Activated CD4-positive, alpha-beta T cell treated with anti-CD3 and anti-CD28 coated beads, Interleukin-2, amount 50 U/mL, for 24 hours (primary cell): ENCODE measurements around the gene CCDC40.
"Not testable (repeated sequence)": the region's sequence is repeated elsewhere in the genome, so short reads cannot be mapped to it uniquely, and the experiment has no call there.

Experiments
- DNase-seq, 2 donors: peaks; one replicate each; pipeline ENCODE4 v3.0.0-alpha.2; 2020; ENCODE audit warnings: low read depth in 1 of 2, low spot score in 1 of 2

CCDC40 gene

DNA sequence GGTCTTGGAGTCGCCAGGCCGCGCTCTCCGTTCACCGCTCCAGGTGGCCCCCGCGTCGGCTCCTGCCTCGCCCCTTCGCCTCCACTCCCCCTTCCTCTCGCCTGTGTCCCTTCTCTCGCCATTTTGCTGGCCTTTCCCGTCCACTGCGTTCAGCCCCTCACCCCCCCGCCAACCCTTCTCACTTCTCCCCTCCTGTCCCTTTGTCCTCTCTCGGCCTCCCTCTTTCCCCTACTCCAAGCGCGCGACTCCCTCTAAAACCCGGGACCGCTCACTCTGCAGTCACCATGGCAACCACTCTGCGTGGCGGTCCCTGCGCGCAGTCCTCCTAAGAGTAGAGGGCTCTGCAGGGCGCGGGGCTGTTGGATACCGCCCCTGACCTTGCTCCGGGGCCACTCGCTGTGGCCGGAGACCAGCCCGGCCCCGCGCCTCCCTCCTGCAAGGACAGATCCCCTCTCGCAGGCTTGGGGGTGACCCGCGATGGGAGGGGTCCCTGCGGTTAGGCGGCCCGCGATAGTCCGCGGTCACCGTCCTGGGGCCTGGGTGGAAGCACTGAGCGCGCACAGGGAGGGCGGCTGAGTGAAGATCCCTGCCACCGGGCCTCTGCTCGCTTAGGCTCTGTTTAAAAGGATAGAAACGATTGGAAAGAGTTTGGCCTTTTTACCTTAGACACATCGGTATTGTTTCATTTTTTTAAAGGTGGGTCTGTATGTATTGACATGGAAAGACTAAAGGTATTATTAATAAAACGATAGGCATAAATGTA is 454 bp downstream of the CCDC40 start:
- DNase-seq, result no peak

DNA sequence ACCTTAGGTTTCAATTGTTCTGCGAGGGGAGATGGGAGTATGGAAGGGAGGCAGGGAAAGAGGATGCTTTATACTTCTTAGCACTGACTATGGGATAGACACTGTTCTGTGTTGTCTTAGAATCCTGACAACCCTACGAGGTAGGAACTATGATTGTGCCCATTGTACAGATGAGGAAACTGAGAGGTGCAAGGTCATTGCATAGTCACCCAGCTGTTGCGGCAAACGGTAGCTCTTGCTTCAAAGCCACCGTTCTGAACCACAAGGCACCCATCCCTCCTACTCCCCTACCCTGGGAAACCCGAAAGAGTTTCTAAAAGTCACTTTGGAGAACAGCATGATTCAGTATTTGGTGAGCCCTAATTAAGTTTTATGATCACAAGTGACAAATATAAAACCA is 7.5 kb downstream of the CCDC40 start:
- no peak for DNase-seq

GRCh38 chr17:80045703-80046102 is 9.3 kb downstream of the CCDC40 start:
- no peak for DNase-seq

GRCh38 chr17:80046709-80047108 is 10.3 kb downstream of the CCDC40 start:
- DNase-seq, result not testable (repeated sequence)

DNA sequence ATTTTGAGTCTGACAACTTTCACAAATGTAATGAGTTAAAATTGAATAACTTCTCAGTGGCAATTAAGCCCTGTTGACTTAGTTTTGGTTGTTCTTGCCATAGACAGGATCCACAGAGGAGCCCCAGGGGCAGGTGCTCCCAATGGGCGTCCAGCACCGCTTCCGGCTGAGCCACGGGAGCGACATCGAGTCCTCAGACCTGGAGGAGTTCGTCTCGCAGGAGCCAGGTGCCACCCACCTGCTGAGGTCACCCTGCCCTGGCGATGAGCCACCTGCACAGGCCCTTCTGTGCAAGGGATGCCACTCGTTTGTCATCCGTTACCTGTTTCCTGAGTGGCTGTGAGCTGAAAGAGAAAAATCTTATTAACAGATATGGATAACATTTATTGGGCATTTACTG is 10.7 kb downstream of the CCDC40 start:
- no peak for DNase-seq

DNA sequence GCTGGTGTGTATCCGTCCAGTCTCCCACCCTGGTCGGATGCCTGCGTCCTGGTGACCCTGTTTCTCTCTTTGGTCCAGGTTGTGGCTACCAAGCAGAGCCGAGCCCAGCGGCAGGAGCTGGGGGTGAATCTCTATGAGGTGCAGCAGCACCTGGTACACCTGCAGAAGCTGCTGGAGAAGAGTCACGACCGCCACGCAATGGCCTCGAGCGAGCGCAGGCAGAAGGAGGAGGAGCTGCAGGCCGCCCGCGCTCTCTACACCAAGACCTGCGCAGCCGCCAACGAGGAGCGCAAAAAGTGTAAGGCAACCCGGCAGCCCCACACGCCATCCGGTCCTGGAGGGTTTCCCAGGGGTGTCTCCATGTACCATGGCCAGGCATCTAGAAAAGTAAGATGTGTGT is 13.5 kb downstream of the CCDC40 start:
- DNase-seq, result no peak

- no peak for DNase-seq
Measured at GRCh38 chr17:80050706-80051105, 14.3 kb downstream of the CCDC40 start.

GRCh38 chr17:80051681-80052080 is 15.2 kb downstream of the CCDC40 start:
- no peak for DNase-seq

GRCh38 chr17:80053102-80053501 is 16.7 kb downstream of the CCDC40 start:
- no peak for DNase-seq

DNA sequence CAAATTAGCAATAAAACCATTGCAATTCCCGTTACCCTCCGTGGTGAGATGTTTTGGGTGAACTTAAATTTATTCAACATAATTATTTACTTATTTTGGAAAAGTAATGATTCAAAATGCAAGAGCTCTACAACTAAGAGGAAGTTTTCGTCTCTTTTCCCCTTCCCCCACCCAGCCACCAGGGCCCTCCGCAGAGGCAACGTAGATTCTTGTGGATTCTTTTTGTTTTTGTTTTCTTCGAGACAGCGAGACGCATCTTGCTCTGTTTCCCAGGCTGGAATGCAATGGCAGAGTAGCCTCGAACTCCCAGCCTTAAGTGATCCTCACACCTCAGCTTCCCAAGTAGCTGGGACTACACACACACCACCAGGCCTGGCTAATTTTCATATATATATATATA is 19.2 kb downstream of the CCDC40 start:
- DNase-seq, result no peak

GRCh38 chr17:80058311-80058955 is 22.0 kb downstream of the CCDC40 start:
- DNase-seq, result no peak

- no peak for DNase-seq
Measured at GRCh38 chr17:80060644-80061043, 24.2 kb downstream of the CCDC40 start.

DNA sequence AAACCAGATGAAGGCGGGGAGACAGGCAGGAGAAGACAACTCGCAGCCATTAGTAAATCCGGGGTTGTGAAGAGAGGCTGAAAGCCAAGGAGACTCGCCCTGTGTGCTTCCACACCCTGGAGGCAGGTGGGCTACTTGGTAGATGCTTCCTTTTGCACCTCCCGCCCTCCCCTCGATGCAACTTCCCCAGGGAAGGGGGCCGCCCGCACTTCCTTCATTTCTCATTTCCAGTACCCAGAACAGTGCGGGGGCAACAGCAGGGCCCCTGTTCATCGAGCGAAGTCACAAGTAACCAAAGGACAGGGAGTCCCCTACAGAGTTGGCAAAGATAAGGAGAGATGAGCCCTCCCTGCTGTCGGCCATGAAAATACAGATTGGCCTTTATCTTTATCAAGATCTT is 25.0 kb downstream of the CCDC40 start:
- no peak for DNase-seq

DNA sequence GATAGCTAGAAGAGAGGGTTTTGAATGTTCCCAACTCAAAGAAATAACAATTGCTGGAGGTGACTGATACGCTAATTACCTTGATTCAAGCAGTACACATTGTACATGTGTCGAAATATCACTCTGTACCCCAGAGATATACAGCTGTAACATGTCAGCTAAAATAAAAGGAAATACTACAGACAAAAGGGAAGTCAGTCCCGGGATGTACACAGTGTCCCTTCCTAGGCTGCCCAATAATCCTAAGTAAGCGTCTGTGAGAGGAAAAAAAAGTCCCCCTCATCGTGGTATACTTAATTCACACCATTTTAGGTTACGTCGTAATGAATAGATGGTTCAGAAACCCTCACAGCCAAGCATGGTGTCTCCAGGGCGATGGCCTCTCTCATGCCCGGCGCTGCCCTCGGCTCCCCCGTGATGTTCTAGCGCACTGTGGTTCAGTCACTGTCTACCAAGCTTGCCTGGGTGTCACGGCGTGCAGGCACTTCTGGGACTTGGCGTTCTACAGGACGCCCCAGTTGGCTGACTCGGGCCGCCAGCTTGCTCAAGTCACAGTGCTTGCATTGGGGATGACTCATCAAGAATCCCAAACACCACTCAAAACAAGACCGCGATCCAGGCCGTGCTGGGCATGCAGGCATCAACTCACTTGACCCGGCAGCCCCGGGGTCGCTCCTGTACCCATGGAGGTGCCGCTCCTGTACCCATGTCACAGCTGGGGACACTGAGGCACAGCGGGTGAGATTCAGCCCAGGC is 27.6 kb downstream of the CCDC40 start:
- DNase-seq, result no peak

DNA sequence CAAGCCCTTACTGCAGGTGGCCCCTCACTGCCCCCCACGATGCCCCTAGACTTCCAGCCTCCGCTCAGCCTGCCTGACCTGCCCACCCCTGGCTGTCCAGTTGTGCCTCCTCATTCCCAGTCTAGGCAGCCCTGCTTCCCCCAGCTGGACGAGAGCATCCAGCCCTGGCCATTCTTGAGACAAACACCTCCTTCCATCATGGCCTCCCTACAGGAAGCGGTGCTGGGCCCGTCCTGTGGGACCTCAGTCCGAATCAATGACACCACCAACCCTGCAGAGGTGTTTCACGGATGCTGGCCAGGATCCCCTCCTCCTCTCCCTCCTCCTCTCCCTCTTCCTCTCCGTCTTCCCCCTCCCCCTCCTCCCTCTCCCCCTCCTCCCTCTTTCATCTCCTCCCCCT is 28.3 kb downstream of the CCDC40 start:
- no peak for DNase-seq

GRCh38 chr17:80065478-80066170 is 29.2 kb downstream of the CCDC40 start:
- no peak for DNase-seq

DNA sequence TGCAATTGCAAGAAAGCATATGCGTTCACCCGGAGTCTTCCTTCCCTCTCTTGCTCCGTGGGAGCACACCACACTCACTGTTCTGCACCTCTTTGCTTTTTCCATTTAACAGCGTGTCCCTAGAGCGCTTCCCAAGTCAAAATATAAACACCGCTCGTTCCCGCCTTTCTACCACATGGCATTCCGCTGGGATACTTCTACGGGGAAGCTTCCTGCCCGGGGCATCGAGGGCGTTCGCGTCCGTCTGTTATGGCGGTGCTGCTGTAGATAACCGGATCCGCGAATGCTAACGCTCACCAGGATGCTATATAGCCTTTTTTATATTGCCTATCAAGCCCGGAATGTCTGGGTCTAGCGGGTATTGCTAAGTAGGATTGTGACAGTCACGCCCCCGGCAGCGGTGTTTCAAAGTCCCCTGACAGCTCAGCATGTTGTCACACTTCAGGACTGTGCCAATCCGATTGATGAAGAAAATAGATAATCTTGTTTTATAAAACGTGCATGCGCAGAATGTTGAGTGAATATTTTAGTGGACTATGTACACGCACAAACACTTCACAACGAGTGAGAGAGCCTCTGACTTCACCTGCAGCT is 31.0 kb downstream of the CCDC40 start:
- no peak for DNase-seq

DNA sequence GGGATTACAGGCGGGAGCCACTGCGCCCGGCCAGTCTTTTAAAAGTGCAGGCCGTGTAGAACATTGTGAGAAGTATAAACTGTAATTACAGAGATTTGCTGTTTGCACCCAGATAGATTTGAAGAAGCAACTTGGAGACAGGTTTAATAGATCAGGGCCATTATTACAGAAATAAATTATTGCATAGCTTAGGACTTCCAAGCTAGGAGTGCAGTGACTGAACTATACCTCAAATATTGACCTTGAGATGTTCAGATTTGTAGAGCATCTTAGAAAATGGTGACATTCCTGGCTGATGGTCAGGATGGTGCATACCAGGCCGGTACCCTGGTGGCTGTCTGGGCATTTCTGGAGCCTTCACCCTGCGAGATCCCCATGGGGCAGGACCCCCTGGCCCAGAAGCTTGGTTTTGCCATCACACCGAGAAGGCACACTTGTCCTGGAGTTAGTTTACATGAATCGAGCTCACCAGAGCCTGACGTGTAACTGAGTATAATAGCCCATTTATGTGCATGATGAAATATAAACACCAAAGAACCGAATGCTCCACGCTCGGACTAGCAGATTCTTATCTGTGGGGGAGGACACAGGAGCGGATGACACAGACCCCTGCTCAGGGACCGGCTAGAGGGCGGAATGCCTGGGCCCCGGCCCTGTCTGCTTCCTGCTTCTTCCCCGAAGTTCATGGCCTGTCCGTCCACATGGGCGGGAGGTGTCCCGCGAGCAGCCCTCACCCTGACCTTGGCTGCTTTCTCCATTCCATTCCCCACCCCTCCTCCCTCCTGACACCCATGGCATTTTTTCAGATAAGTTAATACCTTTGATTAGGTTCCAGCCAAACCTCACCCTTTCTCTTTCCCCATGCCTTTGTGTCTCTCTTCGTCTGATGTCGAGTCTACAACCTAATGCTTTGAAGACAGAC is 32.1 kb downstream of the CCDC40 start:
- DNase-seq, result no peak

GRCh38 chr17:80070375-80071115 is 34.1 kb downstream of the CCDC40 start:
- DNase-seq, result no peak
